Keratinocyte (primary cell): ENCODE results near the gene POLE3.

Experiments
- EZH2 ChIP-seq: IDR thresholded peaks from one replicate; pipeline ENCODE4 v1.6.1; 2012; ENCODE audit warnings: inconsistent platforms, mild to moderate bottlenecking, low read length, moderate library complexity
- TF ChIP-seq, protein P1 (sequence below), 3 experiments: IDR thresholded peaks in 1 of 3; conservative IDR thresholded peaks in 1 of 3; optimal IDR thresholded peaks in 1 of 3; 2 replicates in 2 of 3; 3 replicates in 1 of 3; pipeline versions ENCODE3 to v1.5.1; 2011; ENCODE audit warnings: low read length in 3 of 3, mild to moderate bottlenecking in 3 of 3, moderate library complexity in 2 of 3, control low read depth in 1 of 3, inconsistent platforms in 1 of 3; ENCODE audit not compliant: insufficient read depth in 2 of 3; ENCODE audit errors: extremely low read depth in 1 of 3

GRCh38 chr9:113373256-113373655 lies 37.2 kb downstream of the POLE3 start:
- no peak for TF ChIP-seq EZH2
- TF ChIP-seq, protein P1, sequence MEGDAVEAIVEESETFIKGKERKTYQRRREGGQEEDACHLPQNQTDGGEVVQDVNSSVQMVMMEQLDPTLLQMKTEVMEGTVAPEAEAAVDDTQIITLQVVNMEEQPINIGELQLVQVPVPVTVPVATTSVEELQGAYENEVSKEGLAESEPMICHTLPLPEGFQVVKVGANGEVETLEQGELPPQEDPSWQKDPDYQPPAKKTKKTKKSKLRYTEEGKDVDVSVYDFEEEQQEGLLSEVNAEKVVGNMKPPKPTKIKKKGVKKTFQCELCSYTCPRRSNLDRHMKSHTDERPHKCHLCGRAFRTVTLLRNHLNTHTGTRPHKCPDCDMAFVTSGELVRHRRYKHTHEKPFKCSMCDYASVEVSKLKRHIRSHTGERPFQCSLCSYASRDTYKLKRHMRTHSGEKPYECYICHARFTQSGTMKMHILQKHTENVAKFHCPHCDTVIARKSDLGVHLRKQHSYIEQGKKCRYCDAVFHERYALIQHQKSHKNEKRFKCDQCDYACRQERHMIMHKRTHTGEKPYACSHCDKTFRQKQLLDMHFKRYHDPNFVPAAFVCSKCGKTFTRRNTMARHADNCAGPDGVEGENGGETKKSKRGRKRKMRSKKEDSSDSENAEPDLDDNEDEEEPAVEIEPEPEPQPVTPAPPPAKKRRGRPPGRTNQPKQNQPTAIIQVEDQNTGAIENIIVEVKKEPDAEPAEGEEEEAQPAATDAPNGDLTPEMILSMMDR (optimal IDR thresholded peaks at IDR 0.05 in 1 of 3, IDR thresholded peaks at IDR 0.05 in 1 of 3, conservative IDR thresholded peaks at IDR 0.05 in 1 of 3; ENCODE audit: extremely low read depth in 1 of 3, insufficient read depth in 2 of 3, low read length in 3 of 3): no peak
